ENCODE results near the gene NCOA3. TPM values are rescaled to one million over a fixed set of nuclear protein-coding genes. Genes with fewer than 3 reads are reported as not detected.

NCOA3 gene
- total RNA-seq, 1 experiment from 2014 or later = 23.3 TPM

- H2BK5ac ChIP-seq (ENCODE audit: insufficient read length, low read length) = no peak overlapping the region
- no peak overlapping the region for H4K91ac ChIP-seq (ENCODE audit: insufficient read length, low read depth, low read length)
- H4K5ac ChIP-seq (ENCODE audit: insufficient read length, low read depth, low read length) = no peak overlapping the region
- peaks cover 2 to 3% of the 10 kb centered on the region in 2 experiments; a peak in 2 of 4 replicates for H3K4me1 Mint-ChIP-seq
- H3K23me2 ChIP-seq (ENCODE audit: insufficient read length, low read depth, low read length, poor library complexity, severe bottlenecking) = no peaks in the 10 kb centered on the region
- H3T11ph ChIP-seq (ENCODE audit: low read length) = no peak overlapping the region
- H3K56ac ChIP-seq (ENCODE audit: insufficient read length, low read depth, low read length) = no peak overlapping the region
- H2BK120ac ChIP-seq (ENCODE audit: low read depth, low read length, poor library complexity, severe bottlenecking) = no peak overlapping the region
- H2BK15ac ChIP-seq (ENCODE audit: low read depth, low read length) = no peak overlapping the region
- H2AK5ac ChIP-seq (ENCODE audit: insufficient read length, low read length) = no peak overlapping the region
- no peaks in the 10 kb centered on the region for H3K9me3 ChIP-seq (ENCODE audit: control insufficient read depth, low read depth, low read length)
- no peak overlapping the region for H4K8ac ChIP-seq (replicated peaks; ENCODE audit: insufficient read length, low read depth, low read length)
- no peak overlapping the region for H3K4me3 Mint-ChIP-seq
- WGBS (ENCODE audit: extremely low coverage, insufficient read length, low lambda C conversion rate) = no CpG with 5 or more reads among the region's 9 CpGs
- H3K79me1 ChIP-seq (ENCODE audit: insufficient read depth, low read depth, low read length, poor library complexity, severe bottlenecking) = no peaks in the 10 kb centered on the region
- no peak overlapping the region for H3K14ac ChIP-seq (ENCODE audit: insufficient read depth, low read length)
- H3K4me1 ChIP-seq (ENCODE audit: insufficient read depth, low read length) = no peaks in the 10 kb centered on the region
- TF ChIP-seq, protein P1, sequence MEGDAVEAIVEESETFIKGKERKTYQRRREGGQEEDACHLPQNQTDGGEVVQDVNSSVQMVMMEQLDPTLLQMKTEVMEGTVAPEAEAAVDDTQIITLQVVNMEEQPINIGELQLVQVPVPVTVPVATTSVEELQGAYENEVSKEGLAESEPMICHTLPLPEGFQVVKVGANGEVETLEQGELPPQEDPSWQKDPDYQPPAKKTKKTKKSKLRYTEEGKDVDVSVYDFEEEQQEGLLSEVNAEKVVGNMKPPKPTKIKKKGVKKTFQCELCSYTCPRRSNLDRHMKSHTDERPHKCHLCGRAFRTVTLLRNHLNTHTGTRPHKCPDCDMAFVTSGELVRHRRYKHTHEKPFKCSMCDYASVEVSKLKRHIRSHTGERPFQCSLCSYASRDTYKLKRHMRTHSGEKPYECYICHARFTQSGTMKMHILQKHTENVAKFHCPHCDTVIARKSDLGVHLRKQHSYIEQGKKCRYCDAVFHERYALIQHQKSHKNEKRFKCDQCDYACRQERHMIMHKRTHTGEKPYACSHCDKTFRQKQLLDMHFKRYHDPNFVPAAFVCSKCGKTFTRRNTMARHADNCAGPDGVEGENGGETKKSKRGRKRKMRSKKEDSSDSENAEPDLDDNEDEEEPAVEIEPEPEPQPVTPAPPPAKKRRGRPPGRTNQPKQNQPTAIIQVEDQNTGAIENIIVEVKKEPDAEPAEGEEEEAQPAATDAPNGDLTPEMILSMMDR (conservative IDR thresholded peaks at IDR 0.05) = no peak
- H3K27ac ChIP-seq (ENCODE audit: insufficient read length, low read depth, low read length) = no peak overlapping the region
- H3K79me2 ChIP-seq (ENCODE audit: insufficient read depth, low read length) = no peaks in the 10 kb centered on the region
- H3K4me2 ChIP-seq (ENCODE audit: insufficient read depth, insufficient read length, low read length) = no peak overlapping the region
- H2BK20ac ChIP-seq (ENCODE audit: low read depth, low read length, poor library complexity, severe bottlenecking) = no peak overlapping the region
- no peak overlapping the region for H3K18ac ChIP-seq (ENCODE audit: insufficient read length, low read depth, low read length)
- no peaks in the 10 kb centered on the region for H3K27me3 ChIP-seq (ENCODE audit: insufficient read depth, low read length)
- no peak overlapping the region for H2AFZ ChIP-seq (ENCODE audit: low read length)
- H3K23ac ChIP-seq (ENCODE audit: insufficient read length, low read depth, low read length) = no peak overlapping the region
- H4K20me1 ChIP-seq (ENCODE audit: control insufficient read depth, insufficient read depth, insufficient read length) = no peaks in the 10 kb centered on the region
- no peaks in the 10 kb centered on the region; the same call in 1 of the 2 replicates for H3K27me3 Mint-ChIP-seq (ENCODE audit: low read depth)
- no peak overlapping the region for H2BK12ac ChIP-seq (ENCODE audit: insufficient read length, low read depth, low read length)
- no peak for DNase-seq
- no peak overlapping the region for H3K9ac ChIP-seq (ENCODE audit: extremely low read depth, insufficient read length, low read length)
- no peak overlapping the region for H3K27ac Mint-ChIP-seq
- no peaks in the 10 kb centered on the region for H3K36me3 Mint-ChIP-seq (ENCODE audit: insufficient read depth in 1 of 3, low read depth in 3 of 3)
- no peak overlapping the region for H3K4ac ChIP-seq (ENCODE audit: low read depth, low read length)
- no peaks in the 10 kb centered on the region for H3K9me3 Mint-ChIP-seq
Observed at GRCh38 chr20:47611785-47612184, 110.1 kb downstream of the NCOA3 start.

Measured in H9 (cell line).